ENCODE results near the gene ENGASE. TPM values are rescaled to one million over a fixed set of nuclear protein-coding genes. Genes with fewer than 3 reads are reported as not detected.

Gene ENGASE
- total RNA-seq, 2 donors from 2014 or later = 50.0 to 75.9 TPM

- Histone ChIP-seq H3K36me3 (no peaks in the 10 kb centered on the region), H3K27ac (no peak overlapping the region), H3K4me1 (ENCODE audit: control insufficient read depth in 1 of 2, low read depth in 2 of 2) (peaks cover 0 to 13% of the 10 kb centered on the region in 2 donors), H3K27me3 (replicated peaks; ENCODE audit: insufficient read depth) (peaks cover 4% of the 10 kb centered on the region), H3K9me3 (no peaks in the 10 kb centered on the region), H3K4me3 (no peak overlapping the region)
- no peak for ATAC-seq (ENCODE audit: insufficient number of reproducible peaks, low FRiP score, low read depth)
- DNase-seq (ENCODE audit: low spot score) = no peak
- no peak for TF ChIP-seq CTCF (IDR thresholded peaks at IDR 0.05)
Observed at GRCh38 chr17:79094261-79094660, 19.6 kb downstream of the ENGASE start.

GRCh38 chr17:79095345-79096055, 20.9 kb downstream of the ENGASE start:
- ATAC-seq (ENCODE audit: insufficient number of reproducible peaks, low FRiP score, low read depth) = no peak
- no peak overlapping the region for H3K4me3 ChIP-seq

DNA sequence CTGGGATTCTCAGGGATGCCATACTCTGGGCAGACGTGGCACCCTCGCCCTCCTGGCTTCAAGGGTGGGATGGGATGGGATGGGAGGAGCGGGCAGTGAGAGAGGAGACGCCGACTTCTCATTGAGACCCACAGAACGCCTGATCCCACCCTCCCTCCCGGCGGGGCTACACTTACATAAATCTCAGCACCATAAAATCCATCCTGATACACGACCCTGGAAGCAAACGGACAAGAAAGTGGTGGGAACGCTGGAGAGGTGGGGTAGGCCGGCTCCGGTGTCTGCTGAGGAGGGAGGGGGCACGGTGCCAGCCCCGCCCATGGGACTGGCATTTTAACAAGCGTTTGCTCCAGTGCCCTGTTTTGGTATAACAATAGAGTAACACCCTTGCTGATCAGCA, 21.9 kb downstream of the ENGASE start:
- Histone ChIP-seq H3K4me1 (ENCODE audit: control insufficient read depth in 1 of 2, low read depth in 2 of 2) (no peaks in the 10 kb centered on the region), H3K9me3 (no peaks in the 10 kb centered on the region), H3K4me3 (no peak overlapping the region), H3K27me3 (replicated peaks; ENCODE audit: insufficient read depth) (peaks cover 4% of the 10 kb centered on the region), H3K27ac (no peak overlapping the region), H3K36me3 (no peaks in the 10 kb centered on the region)
- no peak for ATAC-seq (ENCODE audit: insufficient number of reproducible peaks, low FRiP score, low read depth)
- DNase-seq (ENCODE audit: low spot score) = no peak
- no peak for TF ChIP-seq CTCF (IDR thresholded peaks at IDR 0.05)

More at GRCh38 chr17:79095345-79096055, 20.9 kb downstream of the ENGASE start:
- Histone ChIP-seq H3K27me3 (replicated peaks; ENCODE audit: insufficient read depth) (peaks cover 4% of the 10 kb centered on the region), H3K27ac (no peak overlapping the region), H3K4me1 (ENCODE audit: control insufficient read depth in 1 of 2, low read depth in 2 of 2) (peaks cover 0 to 4% of the 10 kb centered on the region in 2 donors), H3K36me3 (no peaks in the 10 kb centered on the region), H3K9me3 (no peaks in the 10 kb centered on the region)
- DNase-seq (ENCODE audit: low spot score) = no peak
- TF ChIP-seq CTCF (IDR thresholded peaks at IDR 0.05) = no peak

- TF ChIP-seq CTCF (IDR thresholded peaks at IDR 0.05) = no peak
- peaks cover 3% of the 10 kb centered on the region for H3K27me3 ChIP-seq (replicated peaks; ENCODE audit: insufficient read depth)
Observed at GRCh38 chr17:79097226-79098055, 22.8 kb downstream of the ENGASE start.

GRCh38 chr17:79098282-79098867, 23.8 kb downstream of the ENGASE start:
- H3K27me3 ChIP-seq (replicated peaks; ENCODE audit: insufficient read depth) = no peaks in the 10 kb centered on the region
- no peak for TF ChIP-seq CTCF (IDR thresholded peaks at IDR 0.05)
- no peaks in the 10 kb centered on the region for H3K36me3 ChIP-seq
- DNase-seq (ENCODE audit: low spot score) (no peak), ATAC-seq (ENCODE audit: insufficient number of reproducible peaks, low FRiP score, low read depth) (no peak)
- H3K27ac ChIP-seq = no peak overlapping the region
- H3K9me3 ChIP-seq = no peaks in the 10 kb centered on the region
- H3K4me1 ChIP-seq (ENCODE audit: control insufficient read depth in 1 of 2, low read depth in 2 of 2) = no peaks in the 10 kb centered on the region
- H3K4me3 ChIP-seq = no peak overlapping the region

More at GRCh38 chr17:79097226-79098055, 22.8 kb downstream of the ENGASE start:
- H3K9me3 ChIP-seq = no peaks in the 10 kb centered on the region
- H3K4me1 ChIP-seq (ENCODE audit: control insufficient read depth in 1 of 2, low read depth in 2 of 2) = no peaks in the 10 kb centered on the region
- ATAC-seq (ENCODE audit: insufficient number of reproducible peaks, low FRiP score, low read depth) = no peak
- H3K4me3 ChIP-seq = no peak overlapping the region
- DNase-seq (ENCODE audit: low spot score) = no peak
- H3K36me3 ChIP-seq = no peaks in the 10 kb centered on the region
- H3K27ac ChIP-seq = no peak overlapping the region

Measured in thoracic aorta (tissue), 2 donors.